ENCODE results near the gene INO80.

The INO80 gene

GRCh38 chr15:41017066-41017735 is 98.9 kb downstream of the INO80 start:
- DNase-seq (ENCODE audit: low read depth): no peak
- no peak overlapping the region for H3K4me3 ChIP-seq (ENCODE audit: low read depth, low read length)
- in situ Hi-C loops (cut with HindIII; ENCODE audit: low sequenced_read_pairs): no loop called here

GRCh38 chr15:41013691-41014414 is 102.2 kb downstream of the INO80 start:
- H3K4me3 ChIP-seq (ENCODE audit: low read depth, low read length): no peak overlapping the region
- in situ Hi-C loops (cut with HindIII; ENCODE audit: low sequenced_read_pairs): no loop called here
- DNase-seq (ENCODE audit: low read depth): no peak
- TF ChIP-seq, protein P1, sequence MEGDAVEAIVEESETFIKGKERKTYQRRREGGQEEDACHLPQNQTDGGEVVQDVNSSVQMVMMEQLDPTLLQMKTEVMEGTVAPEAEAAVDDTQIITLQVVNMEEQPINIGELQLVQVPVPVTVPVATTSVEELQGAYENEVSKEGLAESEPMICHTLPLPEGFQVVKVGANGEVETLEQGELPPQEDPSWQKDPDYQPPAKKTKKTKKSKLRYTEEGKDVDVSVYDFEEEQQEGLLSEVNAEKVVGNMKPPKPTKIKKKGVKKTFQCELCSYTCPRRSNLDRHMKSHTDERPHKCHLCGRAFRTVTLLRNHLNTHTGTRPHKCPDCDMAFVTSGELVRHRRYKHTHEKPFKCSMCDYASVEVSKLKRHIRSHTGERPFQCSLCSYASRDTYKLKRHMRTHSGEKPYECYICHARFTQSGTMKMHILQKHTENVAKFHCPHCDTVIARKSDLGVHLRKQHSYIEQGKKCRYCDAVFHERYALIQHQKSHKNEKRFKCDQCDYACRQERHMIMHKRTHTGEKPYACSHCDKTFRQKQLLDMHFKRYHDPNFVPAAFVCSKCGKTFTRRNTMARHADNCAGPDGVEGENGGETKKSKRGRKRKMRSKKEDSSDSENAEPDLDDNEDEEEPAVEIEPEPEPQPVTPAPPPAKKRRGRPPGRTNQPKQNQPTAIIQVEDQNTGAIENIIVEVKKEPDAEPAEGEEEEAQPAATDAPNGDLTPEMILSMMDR (IDR thresholded peaks at IDR 0.05; ENCODE audit: low read depth, low read length, missing control alignments): no peak

More at GRCh38 chr15:41017066-41017735, 98.9 kb downstream of the INO80 start:
- TF ChIP-seq, protein P1 (IDR thresholded peaks at IDR 0.05; ENCODE audit: low read depth, low read length, missing control alignments): no peak

- H3K4me3 ChIP-seq (ENCODE audit: low read depth, low read length): no peak overlapping the region
- TF ChIP-seq, protein P1 (IDR thresholded peaks at IDR 0.05; ENCODE audit: low read depth, low read length, missing control alignments): no peak
- no peak for DNase-seq (ENCODE audit: low read depth)
- in situ Hi-C loops (cut with HindIII; ENCODE audit: low sequenced_read_pairs): no loop called here
Observed at GRCh38 chr15:41011055-41011815, 104.8 kb downstream of the INO80 start.

- no peak for DNase-seq (ENCODE audit: low read depth)
- TF ChIP-seq, protein P1 (IDR thresholded peaks at IDR 0.05; ENCODE audit: low read depth, low read length, missing control alignments): no peak
- no peak overlapping the region for H3K4me3 ChIP-seq (ENCODE audit: low read depth, low read length)
- in situ Hi-C loops (cut with HindIII; ENCODE audit: low sequenced_read_pairs): no loop called here
Observed at GRCh38 chr15:41010345-41010744, 105.7 kb downstream of the INO80 start.

- in situ Hi-C loops (cut with HindIII; ENCODE audit: low sequenced_read_pairs): no loop called here
- TF ChIP-seq, protein P1 (IDR thresholded peaks at IDR 0.05; ENCODE audit: low read depth, low read length, missing control alignments): no peak
- H3K4me3 ChIP-seq (ENCODE audit: low read depth, low read length): no peak overlapping the region
- no peak for DNase-seq (ENCODE audit: low read depth)
Observed at GRCh38 chr15:41006479-41006878, 109.6 kb downstream of the INO80 start.

GRCh38 chr15:41004490-41004889 is 111.6 kb downstream of the INO80 start:
- in situ Hi-C loops (cut with HindIII; ENCODE audit: low sequenced_read_pairs): no loop called here
- TF ChIP-seq, protein P1 (IDR thresholded peaks at IDR 0.05; ENCODE audit: low read depth, low read length, missing control alignments): no peak
- no peak overlapping the region for H3K4me3 ChIP-seq (ENCODE audit: low read depth, low read length)
- DNase-seq (ENCODE audit: low read depth): no peak

All from astrocyte of the cerebellum (primary cell).